HFFc6 (cell line): Measurements from ENCODE around the gene EML1. TPM values are rescaled to one million over a fixed set of nuclear protein-coding genes. Genes with fewer than 3 reads are reported as not detected.

Experiments used
- DNase-seq: peaks from one replicate; pipeline ENCODE4 v3.0.0-alpha.2; 2018
- H3K27ac Mint-ChIP-seq: 2 replicates; pipeline ENCODE4 v1.8.0; 2020; ENCODE audit warnings: mild to moderate bottlenecking, mixed read lengths
- H3K27me3 Mint-ChIP-seq: 2 replicates; pipeline ENCODE4 v1.8.0; 2021; ENCODE audit warnings: mild to moderate bottlenecking, moderate library complexity, mixed read lengths; ENCODE audit not compliant: insufficient read depth
- H3K36me3 Mint-ChIP-seq: 2 replicates; pipeline ENCODE4 v1.8.0; 2021; ENCODE audit warnings: low read depth, mixed read lengths
- H3K4me1 Mint-ChIP-seq: 2 replicates; pipeline ENCODE4 v1.8.0; 2020; ENCODE audit warnings: low read depth, mixed read lengths
- H3K4me3 Mint-ChIP-seq: 2 replicates; pipeline ENCODE4 v1.8.0; 2020; ENCODE audit warnings: mild to moderate bottlenecking, moderate library complexity, mixed read lengths
- H3K9me3 Mint-ChIP-seq: 2 replicates; pipeline ENCODE4 v1.8.0; 2020; ENCODE audit warnings: mild to moderate bottlenecking, mixed read lengths
- total RNA-seq, 6 experiments: library from RNA; stranded (reverse); fragmentation: NEBNext Ultra II Directional; extraction: Animal tissue kit (Norgen Biotek cat#: 25700); gene quantifications; 2 replicates in 1 of 6; 3 replicates in 5 of 6; pipeline ENCODE4 v1.2.3, GENCODE V29; 2021
- TF ChIP-seq, protein P1 (sequence below): fragments of 200-600 bp; sonication (generic); IDR thresholded peaks from 2 replicates; pipeline ENCODE4 v1.5.0; 2021; ENCODE audit warnings: antibody characterized with exemption, mild to moderate bottlenecking

The EML1 gene
- total RNA-seq, 6 experiments from 2014 or later, result 13.2 to 27.6 (median 22.2) TPM

DNA sequence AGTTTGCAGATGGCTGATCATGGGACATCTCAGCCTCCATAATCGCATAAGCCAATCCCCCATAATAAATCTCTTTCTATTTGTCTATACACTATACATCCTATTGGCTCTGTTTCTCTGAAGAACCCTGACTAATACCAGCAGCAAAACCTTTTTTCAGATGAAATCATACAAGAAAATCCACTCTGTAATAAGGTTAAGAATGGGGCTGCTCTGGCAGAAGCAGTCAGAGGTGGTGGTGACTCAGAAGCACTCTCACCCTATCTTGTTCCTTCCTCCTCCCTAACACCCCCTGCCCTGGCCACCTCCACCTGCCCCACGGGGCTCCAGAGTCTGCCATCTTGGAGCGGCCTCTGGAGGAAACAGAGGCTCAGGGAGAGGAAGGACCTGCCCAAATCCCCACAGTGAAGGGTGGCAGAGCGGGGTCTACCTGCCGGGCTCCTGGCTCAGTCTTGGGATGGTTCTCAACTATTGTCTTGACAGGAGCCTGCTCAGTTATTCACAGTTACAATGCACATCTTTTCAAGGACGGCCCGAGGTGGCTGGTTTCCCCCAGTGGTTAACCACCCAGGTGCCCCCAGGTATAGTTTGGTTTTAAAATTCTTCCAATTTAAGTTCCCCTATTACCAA lies 162.7 kb downstream of the EML1 start:
- H3K36me3 Mint-ChIP-seq, result no peaks in the 10 kb centered on the region
- no peak overlapping the region for H3K27ac Mint-ChIP-seq
- H3K27me3 Mint-ChIP-seq, result peaks cover 20% of the 10 kb centered on the region
- H3K9me3 Mint-ChIP-seq, result no peaks in the 10 kb centered on the region
- no peak for DNase-seq
- no peaks in the 10 kb centered on the region for H3K4me1 Mint-ChIP-seq
- TF ChIP-seq, protein P1, sequence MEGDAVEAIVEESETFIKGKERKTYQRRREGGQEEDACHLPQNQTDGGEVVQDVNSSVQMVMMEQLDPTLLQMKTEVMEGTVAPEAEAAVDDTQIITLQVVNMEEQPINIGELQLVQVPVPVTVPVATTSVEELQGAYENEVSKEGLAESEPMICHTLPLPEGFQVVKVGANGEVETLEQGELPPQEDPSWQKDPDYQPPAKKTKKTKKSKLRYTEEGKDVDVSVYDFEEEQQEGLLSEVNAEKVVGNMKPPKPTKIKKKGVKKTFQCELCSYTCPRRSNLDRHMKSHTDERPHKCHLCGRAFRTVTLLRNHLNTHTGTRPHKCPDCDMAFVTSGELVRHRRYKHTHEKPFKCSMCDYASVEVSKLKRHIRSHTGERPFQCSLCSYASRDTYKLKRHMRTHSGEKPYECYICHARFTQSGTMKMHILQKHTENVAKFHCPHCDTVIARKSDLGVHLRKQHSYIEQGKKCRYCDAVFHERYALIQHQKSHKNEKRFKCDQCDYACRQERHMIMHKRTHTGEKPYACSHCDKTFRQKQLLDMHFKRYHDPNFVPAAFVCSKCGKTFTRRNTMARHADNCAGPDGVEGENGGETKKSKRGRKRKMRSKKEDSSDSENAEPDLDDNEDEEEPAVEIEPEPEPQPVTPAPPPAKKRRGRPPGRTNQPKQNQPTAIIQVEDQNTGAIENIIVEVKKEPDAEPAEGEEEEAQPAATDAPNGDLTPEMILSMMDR, result no peak
- H3K4me3 Mint-ChIP-seq, result no peak overlapping the region

DNA sequence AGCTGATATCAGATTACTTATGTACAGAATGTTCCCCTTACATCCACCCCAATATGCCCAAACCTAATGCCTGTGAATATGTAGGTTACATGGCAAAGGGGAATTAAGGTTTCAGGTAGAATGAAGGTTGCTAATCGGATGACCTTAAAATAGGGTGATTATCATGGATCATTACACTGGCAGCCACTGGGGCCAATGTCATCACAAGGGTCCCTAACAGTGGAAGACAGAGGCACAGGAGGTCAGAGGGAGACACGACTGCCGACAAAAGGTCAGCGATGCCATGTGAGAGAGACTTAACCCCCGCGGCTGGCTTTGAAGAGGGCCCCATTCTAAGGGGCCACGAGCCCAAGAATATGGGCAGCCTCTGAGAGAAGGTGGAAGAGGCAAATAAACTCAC lies 165.2 kb downstream of the EML1 start:
- Mint-ChIP-seq H3K4me3 (no peak overlapping the region), H3K9me3 (no peaks in the 10 kb centered on the region), H3K27me3 (peaks cover 22% of the 10 kb centered on the region), H3K27ac (no peak overlapping the region), H3K4me1 (no peaks in the 10 kb centered on the region), H3K36me3 (no peaks in the 10 kb centered on the region)
- TF ChIP-seq, protein P1, result no peak
- no peak for DNase-seq

DNA sequence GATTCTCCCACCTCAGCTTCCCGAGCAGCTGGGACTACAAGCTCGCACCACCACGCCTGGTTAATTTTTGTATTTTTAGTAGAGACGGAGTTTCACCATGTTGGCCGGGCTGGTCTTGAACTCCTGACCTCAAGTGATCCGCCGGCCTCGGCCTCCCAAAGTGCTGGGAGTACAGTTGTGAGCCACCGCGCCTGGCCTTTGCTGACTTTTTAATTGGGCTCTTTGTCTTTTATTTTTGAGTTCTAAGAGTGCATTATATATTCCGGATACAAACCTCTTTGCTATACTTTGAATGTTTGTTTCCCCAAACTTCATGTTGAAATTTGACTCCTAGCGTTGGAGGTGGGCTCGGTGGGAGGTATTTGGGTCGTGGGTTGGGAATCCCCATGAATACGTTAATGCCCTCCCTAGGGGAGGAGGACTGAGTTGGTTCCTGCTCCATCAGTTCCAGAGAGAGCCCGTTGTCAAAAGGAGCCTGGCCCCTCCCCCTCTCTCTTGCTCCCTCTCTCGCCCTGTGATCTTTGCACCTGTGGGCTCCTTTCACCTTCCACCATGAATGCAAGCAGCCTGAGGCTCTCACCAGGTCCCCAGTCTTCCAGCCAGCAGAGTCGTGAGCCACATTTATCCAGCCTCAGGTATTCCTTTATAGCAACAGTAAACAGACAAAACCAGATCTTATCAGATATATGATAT lies 168.8 kb downstream of the EML1 start:
- TF ChIP-seq, protein P1, result no peak
- Mint-ChIP-seq H3K4me3 (no peak overlapping the region), H3K9me3 (no peaks in the 10 kb centered on the region), H3K36me3 (no peaks in the 10 kb centered on the region), H3K4me1 (no peaks in the 10 kb centered on the region), H3K27ac (no peak overlapping the region), H3K27me3 (peaks cover 22% of the 10 kb centered on the region)
- DNase-seq, result no peak

DNA sequence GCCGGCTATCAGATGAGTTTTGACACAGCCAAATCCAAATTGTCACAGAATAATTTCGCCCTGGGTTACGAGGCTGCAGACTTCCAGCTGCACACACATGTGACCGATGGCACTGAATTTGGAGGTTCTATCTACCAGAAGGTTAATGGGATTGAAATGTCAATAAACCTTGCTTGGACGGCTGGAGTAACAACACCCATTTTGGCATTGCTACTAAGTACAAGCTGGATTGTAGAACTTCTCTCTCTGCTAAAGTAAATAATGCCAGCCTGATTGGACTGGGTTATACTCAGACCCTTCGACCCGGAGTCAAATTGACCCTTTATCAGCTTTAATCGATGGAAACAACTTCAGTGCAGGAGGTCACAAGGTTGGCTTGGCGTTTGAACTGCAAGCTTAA lies 171.8 kb downstream of the EML1 start:
- peaks cover 21% of the 10 kb centered on the region for H3K27me3 Mint-ChIP-seq
- no peak overlapping the region for H3K4me3 Mint-ChIP-seq
- H3K9me3 Mint-ChIP-seq, result no peaks in the 10 kb centered on the region
- no peak overlapping the region for H3K27ac Mint-ChIP-seq
- H3K36me3 Mint-ChIP-seq, result no peaks in the 10 kb centered on the region
- DNase-seq, result no peak
- TF ChIP-seq, protein P1, result no peak
- H3K4me1 Mint-ChIP-seq, result peaks cover 17% of the 10 kb centered on the region

DNA sequence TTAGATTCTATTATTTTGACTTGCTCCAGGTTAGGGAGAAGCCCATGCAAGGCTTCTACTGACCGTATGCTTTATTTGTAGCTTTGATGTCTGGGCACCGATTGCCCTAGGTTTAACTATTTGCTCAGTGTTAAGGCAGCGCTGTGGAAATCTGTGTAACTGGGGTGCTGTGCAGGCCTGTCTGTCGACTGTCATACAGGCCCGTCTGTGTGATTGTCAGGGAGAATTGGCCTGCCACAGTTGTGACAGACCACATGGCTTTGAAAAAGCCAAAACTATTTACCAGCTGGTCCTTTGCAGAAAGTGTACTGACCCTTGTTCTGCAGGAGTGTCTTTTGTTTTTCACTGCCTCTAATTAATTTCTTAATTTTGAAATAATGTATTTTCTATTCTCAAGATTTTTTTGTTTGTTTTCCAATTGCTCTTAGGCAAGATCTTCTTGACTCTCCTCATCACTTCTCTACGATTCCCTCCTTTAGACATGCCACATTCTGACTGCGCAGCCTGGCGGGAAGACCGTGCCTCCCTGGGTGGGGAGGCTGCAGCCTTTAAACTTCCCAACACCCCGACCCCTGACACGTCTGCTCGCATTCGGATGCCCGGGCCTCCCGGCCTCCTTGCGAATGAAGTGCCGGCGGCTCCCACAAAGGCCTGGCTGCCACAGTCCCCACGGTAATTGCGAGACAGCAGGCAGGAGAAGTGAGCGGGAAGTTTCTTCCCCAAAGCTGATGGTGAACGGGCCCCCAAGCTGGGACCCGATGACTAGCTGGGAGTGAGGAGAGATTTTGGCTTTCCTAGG lies 173.0 kb downstream of the EML1 start:
- Mint-ChIP-seq H3K4me1 (peaks cover 17% of the 10 kb centered on the region), H3K9me3 (no peaks in the 10 kb centered on the region), H3K27me3 (peaks cover 22% of the 10 kb centered on the region), H3K36me3 (0 out of 2 replicates have a peak, but pooled peaks cover 4% of the 10 kb centered on the region), H3K27ac (no peak overlapping the region), H3K4me3 (no peak overlapping the region)
- DNase-seq, result no peak
- TF ChIP-seq, protein P1, result no peak
